ENCODE measurements around the gene L3MBTL1.

The L3MBTL1 gene

GRCh38 chr20:43571771-43572170 is 64.3 kb downstream of the L3MBTL1 start:
- DNase-seq (ENCODE audit: extremely low spot score), result no peak
- CTCF ChIA-PET, result interaction anchor here (2.1 kb wide), 1 partner anchor 11 kb away, joined by 6 read pairs; no protein-coding TSS in a partner anchor
- POLR2A ChIA-PET, result no interaction called here

GRCh38 chr20:43572891-43573290 is 65.4 kb downstream of the L3MBTL1 start:
- ChIA-PET CTCF (interaction anchor here (2.1 kb wide), 1 partner anchor 10 kb away, joined by 6 read pairs; no protein-coding TSS in a partner anchor), POLR2A (no interaction called here)
- DNase-seq (ENCODE audit: extremely low spot score), result no peak
- no peak for TF ChIP-seq CTCF (IDR thresholded peaks at IDR 0.05; ENCODE audit: control extremely low read depth, extremely low read depth, low read depth, missing control alignments)

More at GRCh38 chr20:43571771-43572170, 64.3 kb downstream of the L3MBTL1 start:
- TF ChIP-seq CTCF (IDR thresholded peaks at IDR 0.05; ENCODE audit: control extremely low read depth, extremely low read depth, low read depth, missing control alignments), result no peak

GRCh38 chr20:43576108-43576507 is 68.6 kb downstream of the L3MBTL1 start:
- POLR2A ChIA-PET, result no interaction called here
- no peak for DNase-seq (ENCODE audit: extremely low spot score)
- CTCF ChIA-PET, result interaction anchor here (0.8 to 1.7 kb wide), 3 partner anchors 19 to 174 kb away, joined by 3 to 4 read pairs (median 4); no protein-coding TSS in a partner anchor
- TF ChIP-seq CTCF (IDR thresholded peaks at IDR 0.05; ENCODE audit: control extremely low read depth, extremely low read depth, low read depth, missing control alignments), result no peak

GRCh38 chr20:43579861-43580793 is 72.6 kb downstream of the L3MBTL1 start:
- TF ChIP-seq CTCF (IDR thresholded peaks at IDR 0.05; ENCODE audit: control extremely low read depth, extremely low read depth, low read depth, missing control alignments), result no peak
- ChIA-PET CTCF (interaction anchor here (0.7 to 0.9 kb wide), 2 partner anchors 10 to 11 kb away, joined by 4 read pairs; no protein-coding TSS in a partner anchor), POLR2A (no interaction called here)
- no peak for DNase-seq (ENCODE audit: extremely low spot score)

GRCh38 chr20:43583133-43583864 is 75.8 kb downstream of the L3MBTL1 start:
- TF ChIP-seq CTCF (IDR thresholded peaks at IDR 0.05; ENCODE audit: control extremely low read depth, extremely low read depth, low read depth, missing control alignments), result no peak
- ChIA-PET CTCF (interaction anchor here (0.8 to 2.4 kb wide), 6 partner anchors 11 to 105 kb away, joined by 3 to 6 read pairs (median 3); no protein-coding TSS in a partner anchor), POLR2A (no interaction called here)
- no peak for DNase-seq (ENCODE audit: extremely low spot score)

- no peak for DNase-seq (ENCODE audit: extremely low spot score)
- ChIA-PET CTCF (interaction anchor here (1.3 to 2.4 kb wide), 5 partner anchors 12 to 104 kb away, joined by 3 to 6 read pairs (median 3); no protein-coding TSS in a partner anchor), POLR2A (no interaction called here)
- TF ChIP-seq CTCF (IDR thresholded peaks at IDR 0.05; ENCODE audit: control extremely low read depth, extremely low read depth, low read depth, missing control alignments), result no peak
Observed at GRCh38 chr20:43583982-43584432, 76.5 kb downstream of the L3MBTL1 start.
